LNCaP clone FGC (cell line): ENCODE data around the gene MYO15A.

Experiments used
- DNase-seq: peaks from one replicate; pipeline ENCODE4 v3.0.0-alpha.2; 2011; ENCODE audit warnings: low read depth
- H3K4me3 ChIP-seq: 2 replicates; pipeline ENCODE4 v1.5.1; 2011; ENCODE audit warnings: mild to moderate bottlenecking, low read depth, low read length, control low read depth
- CTCF ChIP-seq: IDR thresholded peaks from 2 replicates; pipeline ENCODE4 v1.5.1; 2012; ENCODE audit warnings: mild to moderate bottlenecking; ENCODE audit not compliant: control insufficient read depth, insufficient read depth; ENCODE audit errors: extremely low read depth

Gene MYO15A

GRCh38 chr17:18191967-18192366 is 83.4 kb downstream of the MYO15A start:
- DNase-seq: no peak
- H3K4me3 ChIP-seq: peak overlapping the region; percentile 14; the same call in 1 of the 2 replicates
- TF ChIP-seq CTCF: no peak

- TF ChIP-seq CTCF: no peak
- no peak overlapping the region for H3K4me3 ChIP-seq
Observed at GRCh38 chr17:18194394-18194793, 85.8 kb downstream of the MYO15A start.

GRCh38 chr17:18194804-18195203 is 86.2 kb downstream of the MYO15A start:
- TF ChIP-seq CTCF: no peak
- no peak overlapping the region for H3K4me3 ChIP-seq
- DNase-seq: no peak

More at GRCh38 chr17:18194394-18194793, 85.8 kb downstream of the MYO15A start:
- DNase-seq: no peak

GRCh38 chr17:18195246-18195645 is 86.7 kb downstream of the MYO15A start:
- DNase-seq: no peak
- TF ChIP-seq CTCF: no peak
- no peak overlapping the region for H3K4me3 ChIP-seq

- no peak for TF ChIP-seq CTCF
- no peak for DNase-seq
- no peak overlapping the region for H3K4me3 ChIP-seq
Observed at GRCh38 chr17:18197535-18198194, 89.1 kb downstream of the MYO15A start.

- no peak overlapping the region for H3K4me3 ChIP-seq
- no peak for DNase-seq
- no peak for TF ChIP-seq CTCF
Observed at GRCh38 chr17:18198530-18198929, 90.0 kb downstream of the MYO15A start.

- DNase-seq: no peak
- no peak overlapping the region for H3K4me3 ChIP-seq
- no peak for TF ChIP-seq CTCF
Observed at GRCh38 chr17:18201108-18201507, 92.6 kb downstream of the MYO15A start.
